Uterus (tissue), 2 donors: ENCODE data around the gene MEX3D.
"Not testable (repeated sequence)": the region's sequence is repeated elsewhere in the genome, so short reads cannot be mapped to it uniquely, and the experiment has no call there.

ENCODE experiments used
- POLR2A ChIP-seq, 2 donors: fragments of 450-650 bp; IDR thresholded peaks; one replicate each; pipeline ENCODE4 v1.6.1; 2016; ENCODE audit warnings: antibody characterized with exemption in 2 of 2, mild to moderate bottlenecking in 1 of 2, moderate library complexity in 1 of 2
- TF ChIP-seq, protein P1 (sequence below), 4 experiments: fragments of 200-600 bp in 2 of 4; fragments of 450-650 bp in 2 of 4; sonication (generic) in 2 of 4; IDR thresholded peaks; one replicate each; pipeline ENCODE4 v1.5.1; 2016 to 2019; ENCODE audit warnings: antibody characterized with exemption in 4 of 4, mild to moderate bottlenecking in 2 of 4, moderate library complexity in 1 of 4

DNA sequence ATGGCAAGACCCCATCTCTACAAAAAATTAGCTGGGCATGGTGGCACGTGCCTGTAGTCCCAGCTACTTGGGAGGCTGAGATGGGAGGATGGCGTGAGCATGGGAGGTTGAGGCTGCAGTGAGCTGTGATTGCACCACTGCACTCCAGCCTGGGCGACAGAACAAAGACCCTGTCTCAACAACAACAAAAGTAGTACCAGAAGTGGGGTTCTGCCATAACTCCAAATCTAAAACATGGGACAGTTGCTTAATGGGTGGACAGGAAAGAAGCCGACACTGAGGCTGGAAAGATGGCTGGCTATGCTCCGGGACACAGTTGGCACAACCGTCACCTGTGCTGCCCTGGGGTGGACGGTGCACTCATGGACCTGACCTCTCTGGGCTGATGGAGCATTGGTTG lies 32.4 kb downstream of the MEX3D start:
- TF ChIP-seq, protein P1, sequence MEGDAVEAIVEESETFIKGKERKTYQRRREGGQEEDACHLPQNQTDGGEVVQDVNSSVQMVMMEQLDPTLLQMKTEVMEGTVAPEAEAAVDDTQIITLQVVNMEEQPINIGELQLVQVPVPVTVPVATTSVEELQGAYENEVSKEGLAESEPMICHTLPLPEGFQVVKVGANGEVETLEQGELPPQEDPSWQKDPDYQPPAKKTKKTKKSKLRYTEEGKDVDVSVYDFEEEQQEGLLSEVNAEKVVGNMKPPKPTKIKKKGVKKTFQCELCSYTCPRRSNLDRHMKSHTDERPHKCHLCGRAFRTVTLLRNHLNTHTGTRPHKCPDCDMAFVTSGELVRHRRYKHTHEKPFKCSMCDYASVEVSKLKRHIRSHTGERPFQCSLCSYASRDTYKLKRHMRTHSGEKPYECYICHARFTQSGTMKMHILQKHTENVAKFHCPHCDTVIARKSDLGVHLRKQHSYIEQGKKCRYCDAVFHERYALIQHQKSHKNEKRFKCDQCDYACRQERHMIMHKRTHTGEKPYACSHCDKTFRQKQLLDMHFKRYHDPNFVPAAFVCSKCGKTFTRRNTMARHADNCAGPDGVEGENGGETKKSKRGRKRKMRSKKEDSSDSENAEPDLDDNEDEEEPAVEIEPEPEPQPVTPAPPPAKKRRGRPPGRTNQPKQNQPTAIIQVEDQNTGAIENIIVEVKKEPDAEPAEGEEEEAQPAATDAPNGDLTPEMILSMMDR (IDR thresholded peaks at IDR 0.05), result not testable (repeated sequence)
- not testable (repeated sequence) for TF ChIP-seq POLR2A (IDR thresholded peaks at IDR 0.05)
